Measurements from ENCODE around the gene SORCS2.

SORCS2 gene

DNA sequence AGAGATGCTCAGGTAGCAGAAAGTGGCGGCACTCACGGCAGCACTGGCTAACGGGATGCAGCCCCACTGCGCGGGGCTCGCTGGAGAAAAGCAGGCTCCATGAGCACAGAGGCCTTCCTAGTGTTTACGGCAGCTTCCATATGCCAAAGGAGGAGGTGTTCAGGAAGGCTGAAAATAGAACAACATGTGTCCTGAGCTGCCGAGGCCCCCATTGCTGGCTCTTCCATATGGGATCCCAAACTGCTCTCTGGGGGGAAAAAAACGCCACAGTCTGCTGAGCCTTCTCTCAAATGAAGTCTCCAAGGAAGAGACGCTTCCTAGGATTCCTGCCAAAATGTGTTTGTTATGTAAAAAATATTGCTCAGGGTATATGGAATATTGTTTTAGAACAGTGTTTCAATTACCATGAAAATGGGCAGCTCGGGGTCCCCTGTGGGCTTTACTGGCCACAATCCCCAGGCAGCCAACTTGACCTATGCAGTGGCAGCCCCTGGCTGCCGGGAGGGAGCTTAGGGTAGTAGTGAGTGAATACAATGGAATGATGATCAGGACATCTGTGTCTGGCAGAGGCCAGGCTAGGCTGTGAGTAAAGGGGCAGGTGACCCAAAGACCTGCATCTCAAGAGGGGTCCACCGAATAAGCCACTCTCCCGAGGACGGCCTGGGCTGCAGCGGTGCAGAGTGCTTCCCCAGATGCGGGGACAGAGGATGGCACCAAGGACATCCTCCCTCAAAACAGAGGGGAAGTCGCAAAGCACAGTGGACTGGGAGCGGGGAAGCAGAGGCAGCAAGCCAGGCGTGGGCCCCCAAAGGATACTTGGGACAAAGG, 577.3 kb downstream of the SORCS2 start:
- no peak for TF ChIP-seq POLR2AphosphoS5 (IDR thresholded peaks at IDR 0.05; ENCODE audit: low read depth, low read length)
- no peak for TF ChIP-seq FOXP2 (optimal IDR thresholded peaks at IDR 0.05; ENCODE audit: borderline replicate concordance, extremely low read depth, extremely low read length, insufficient read depth)
- TF ChIP-seq TAF1 (IDR thresholded peaks at IDR 0.05; ENCODE audit: borderline replicate concordance, insufficient read depth, low read length), result no peak
- TF ChIP-seq, protein P1, sequence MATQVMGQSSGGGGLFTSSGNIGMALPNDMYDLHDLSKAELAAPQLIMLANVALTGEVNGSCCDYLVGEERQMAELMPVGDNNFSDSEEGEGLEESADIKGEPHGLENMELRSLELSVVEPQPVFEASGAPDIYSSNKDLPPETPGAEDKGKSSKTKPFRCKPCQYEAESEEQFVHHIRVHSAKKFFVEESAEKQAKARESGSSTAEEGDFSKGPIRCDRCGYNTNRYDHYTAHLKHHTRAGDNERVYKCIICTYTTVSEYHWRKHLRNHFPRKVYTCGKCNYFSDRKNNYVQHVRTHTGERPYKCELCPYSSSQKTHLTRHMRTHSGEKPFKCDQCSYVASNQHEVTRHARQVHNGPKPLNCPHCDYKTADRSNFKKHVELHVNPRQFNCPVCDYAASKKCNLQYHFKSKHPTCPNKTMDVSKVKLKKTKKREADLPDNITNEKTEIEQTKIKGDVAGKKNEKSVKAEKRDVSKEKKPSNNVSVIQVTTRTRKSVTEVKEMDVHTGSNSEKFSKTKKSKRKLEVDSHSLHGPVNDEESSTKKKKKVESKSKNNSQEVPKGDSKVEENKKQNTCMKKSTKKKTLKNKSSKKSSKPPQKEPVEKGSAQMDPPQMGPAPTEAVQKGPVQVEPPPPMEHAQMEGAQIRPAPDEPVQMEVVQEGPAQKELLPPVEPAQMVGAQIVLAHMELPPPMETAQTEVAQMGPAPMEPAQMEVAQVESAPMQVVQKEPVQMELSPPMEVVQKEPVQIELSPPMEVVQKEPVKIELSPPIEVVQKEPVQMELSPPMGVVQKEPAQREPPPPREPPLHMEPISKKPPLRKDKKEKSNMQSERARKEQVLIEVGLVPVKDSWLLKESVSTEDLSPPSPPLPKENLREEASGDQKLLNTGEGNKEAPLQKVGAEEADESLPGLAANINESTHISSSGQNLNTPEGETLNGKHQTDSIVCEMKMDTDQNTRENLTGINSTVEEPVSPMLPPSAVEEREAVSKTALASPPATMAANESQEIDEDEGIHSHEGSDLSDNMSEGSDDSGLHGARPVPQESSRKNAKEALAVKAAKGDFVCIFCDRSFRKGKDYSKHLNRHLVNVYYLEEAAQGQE (IDR thresholded peaks at IDR 0.05; ENCODE audit: insufficient read depth in 1 of 2, low read depth in 2 of 2, low read length in 2 of 2), result no peak
- TF ChIP-seq SIN3A (IDR thresholded peaks at IDR 0.05; ENCODE audit: borderline replicate concordance, insufficient read depth, low read length), result no peak

DNA sequence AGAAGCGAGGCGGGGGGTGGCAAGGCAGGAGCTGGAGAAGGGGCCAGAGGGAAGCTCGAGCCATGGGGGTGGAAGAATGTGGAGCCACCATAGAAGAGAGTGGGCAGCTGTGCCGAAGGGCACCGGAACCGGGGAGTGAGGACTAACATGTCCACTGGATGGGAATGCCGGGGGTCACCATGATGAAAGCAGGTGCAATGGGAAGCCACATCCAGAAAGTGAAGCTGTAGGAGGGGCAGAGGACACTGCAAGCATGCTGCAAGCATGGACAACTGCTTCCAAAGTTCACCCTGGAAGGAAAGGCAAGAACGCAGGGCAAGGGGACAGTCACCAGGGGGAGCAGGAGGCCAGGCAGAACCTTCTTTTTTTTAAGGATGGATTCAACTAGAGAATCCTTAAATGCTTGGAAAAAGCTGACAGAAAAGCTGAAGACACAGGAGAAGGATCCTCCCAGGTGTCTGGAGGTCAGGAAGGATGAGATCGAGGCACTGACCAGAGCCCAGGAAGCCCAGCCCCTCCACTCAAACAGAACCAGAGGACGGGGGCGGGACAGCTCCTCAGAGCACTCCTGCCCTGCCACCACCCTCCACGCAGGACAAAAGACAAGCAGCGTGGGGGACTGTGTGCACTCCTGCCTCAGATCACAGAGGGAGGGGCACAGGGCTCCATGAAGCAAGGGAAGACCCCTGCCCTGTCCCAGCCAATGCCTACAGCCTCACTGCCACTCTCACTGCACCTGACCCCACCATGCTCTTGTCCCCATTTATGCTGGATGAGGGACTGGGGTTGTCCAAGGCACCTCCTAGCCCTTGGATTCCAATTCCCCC, 578.1 kb downstream of the SORCS2 start:
- TF ChIP-seq TAF1 (IDR thresholded peaks at IDR 0.05; ENCODE audit: borderline replicate concordance, insufficient read depth, low read length) (no peak), SIN3A (IDR thresholded peaks at IDR 0.05; ENCODE audit: borderline replicate concordance, insufficient read depth, low read length) (no peak), FOXP2 (optimal IDR thresholded peaks at IDR 0.05; ENCODE audit: borderline replicate concordance, extremely low read depth, extremely low read length, insufficient read depth) (no peak), POLR2AphosphoS5 (IDR thresholded peaks at IDR 0.05; ENCODE audit: low read depth, low read length) (no peak)
- TF ChIP-seq, protein P1 (IDR thresholded peaks at IDR 0.05; ENCODE audit: insufficient read depth in 1 of 2, low read depth in 2 of 2, low read length in 2 of 2), result no peak

DNA sequence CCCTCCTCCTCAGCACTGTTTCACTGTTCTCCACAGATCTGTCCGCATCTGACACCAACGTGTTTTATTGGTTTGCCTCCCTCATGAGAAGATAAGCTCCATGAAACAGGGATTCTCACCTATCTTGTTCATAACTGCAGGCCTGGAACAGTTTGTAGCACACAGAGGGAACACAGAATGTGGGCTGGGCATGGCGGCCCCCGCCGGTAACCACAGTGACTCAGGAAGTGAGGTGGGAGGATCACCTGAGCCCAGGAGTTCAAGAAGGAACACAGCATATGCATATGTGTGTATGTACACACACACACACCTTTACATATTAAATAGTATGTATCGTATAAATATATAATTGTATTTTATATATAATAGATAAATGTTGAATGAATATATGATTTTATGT, 578.7 kb downstream of the SORCS2 start:
- no peak for TF ChIP-seq TAF1 (IDR thresholded peaks at IDR 0.05; ENCODE audit: borderline replicate concordance, insufficient read depth, low read length)
- TF ChIP-seq, protein P1 (IDR thresholded peaks at IDR 0.05; ENCODE audit: insufficient read depth in 1 of 2, low read depth in 2 of 2, low read length in 2 of 2), result no peak
- TF ChIP-seq SIN3A (IDR thresholded peaks at IDR 0.05; ENCODE audit: borderline replicate concordance, insufficient read depth, low read length), result no peak
- TF ChIP-seq FOXP2 (optimal IDR thresholded peaks at IDR 0.05; ENCODE audit: borderline replicate concordance, extremely low read depth, extremely low read length, insufficient read depth), result no peak
- TF ChIP-seq POLR2AphosphoS5 (IDR thresholded peaks at IDR 0.05; ENCODE audit: low read depth, low read length), result no peak

DNA sequence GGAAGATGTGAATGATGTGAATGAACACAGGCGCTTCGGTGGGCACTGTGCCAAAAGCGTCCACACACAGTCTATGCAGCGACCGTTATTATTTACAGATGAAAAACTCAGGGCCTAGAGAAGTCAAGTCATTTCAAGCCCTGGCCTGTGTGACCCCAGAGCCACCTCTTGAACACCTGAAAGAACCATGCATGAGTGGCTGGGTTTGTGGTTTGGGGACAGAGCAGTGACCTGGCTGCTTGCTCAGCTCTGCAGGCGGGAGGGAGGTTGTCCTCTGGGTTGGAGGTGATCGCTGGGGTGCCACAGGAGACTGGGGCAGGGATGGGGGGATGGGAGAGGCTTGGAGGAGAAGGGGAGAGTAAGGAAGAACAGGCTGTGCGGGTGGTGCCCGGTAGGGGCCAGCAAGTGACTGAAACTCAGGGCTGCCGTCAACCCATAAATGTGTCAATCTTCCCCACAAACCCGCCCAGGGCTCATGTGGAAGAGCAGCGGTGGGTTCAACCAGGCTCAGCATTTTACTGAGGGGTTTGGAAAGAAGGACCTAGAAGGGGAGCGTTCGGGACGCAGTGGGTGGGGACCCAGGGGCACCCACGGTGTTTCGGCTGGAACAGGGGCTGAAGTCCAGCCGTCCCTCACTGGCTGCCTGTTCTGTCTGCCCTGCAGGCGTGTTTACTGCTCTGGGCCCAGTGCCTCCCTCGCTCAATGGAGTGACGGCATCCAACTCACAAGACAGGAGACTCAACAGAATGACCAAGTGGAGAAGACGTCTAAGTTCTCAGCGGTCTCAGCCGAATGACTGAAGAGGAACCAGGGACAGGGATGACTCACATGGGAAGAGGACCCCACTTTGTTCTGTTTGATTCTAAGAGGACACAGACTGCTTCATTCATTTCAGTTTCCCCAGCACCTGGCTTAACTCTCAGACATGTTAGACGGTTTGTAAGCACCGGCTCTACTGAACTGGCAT, 579.5 kb downstream of the SORCS2 start:
- TF ChIP-seq POLR2AphosphoS5 (IDR thresholded peaks at IDR 0.05; ENCODE audit: low read depth, low read length) (no peak), FOXP2 (optimal IDR thresholded peaks at IDR 0.05; ENCODE audit: borderline replicate concordance, extremely low read depth, extremely low read length, insufficient read depth) (peak; percentile 62)

All from PFSK-1 (cell line).